ENCODE measurements around the gene SLC12A7.

SLC12A7 gene

GRCh38 chr5:1125030-1125357 is 13.1 kb upstream of the SLC12A7 start:
- DNase-seq (ENCODE audit: low read depth) = no peak

GRCh38 chr5:1124205-1125029 is 12.6 kb upstream of the SLC12A7 start:
- no peak for DNase-seq (ENCODE audit: low read depth)

- no peak for DNase-seq (ENCODE audit: low read depth)
Measured at GRCh38 chr5:1123418-1124147, 11.7 kb upstream of the SLC12A7 start.

GRCh38 chr5:1122511-1123294 is 10.8 kb upstream of the SLC12A7 start:
- no peak for DNase-seq (ENCODE audit: low read depth)

GRCh38 chr5:1121891-1122290 is 10.0 kb upstream of the SLC12A7 start:
- DNase-seq (ENCODE audit: low read depth) = no peak

- DNase-seq (ENCODE audit: low read depth) = no peak
Measured at GRCh38 chr5:1121044-1121443, 9.2 kb upstream of the SLC12A7 start.

GRCh38 chr5:1120236-1120999 is 8.6 kb upstream of the SLC12A7 start:
- DNase-seq (ENCODE audit: low read depth) = no peak

- no peak for DNase-seq (ENCODE audit: low read depth)
Measured at GRCh38 chr5:1119312-1119831, 7.5 kb upstream of the SLC12A7 start.

GRCh38 chr5:1118738-1119137 is 6.9 kb upstream of the SLC12A7 start:
- DNase-seq (ENCODE audit: low read depth) = no peak

- no peak for DNase-seq (ENCODE audit: low read depth)
Measured at GRCh38 chr5:1118231-1118698, 6.4 kb upstream of the SLC12A7 start.

GRCh38 chr5:1116977-1117376 is 5.1 kb upstream of the SLC12A7 start:
- DNase-seq (ENCODE audit: low read depth) = no peak

- no peak for DNase-seq (ENCODE audit: low read depth)
Measured at GRCh38 chr5:1116109-1116740, 4.4 kb upstream of the SLC12A7 start.

- DNase-seq (ENCODE audit: low read depth) = no peak
Measured at GRCh38 chr5:1115123-1115815, 3.4 kb upstream of the SLC12A7 start.

- no peak for DNase-seq (ENCODE audit: low read depth)
Measured at GRCh38 chr5:1113805-1114586, 2.1 kb upstream of the SLC12A7 start.

- no peak for DNase-seq (ENCODE audit: low read depth)
Measured at GRCh38 chr5:1113332-1113690, 1.4 kb upstream of the SLC12A7 start.

GRCh38 chr5:1112596-1113331 is 901 bp upstream of the SLC12A7 start:
- DNase-seq (ENCODE audit: low read depth) = no peak

- DNase-seq (ENCODE audit: low read depth) = no peak
Measured at GRCh38 chr5:1111241-1111726, 579 bp downstream of the SLC12A7 start.

- no peak for DNase-seq (ENCODE audit: low read depth)
Measured at GRCh38 chr5:1110307-1111240, 1.3 kb downstream of the SLC12A7 start.

All from stimulated activated CD8-positive, alpha-beta memory T cell treated with anti-CD3 and anti-CD28 coated beads, Interleukin-12 subunit alpha, Interleukin-12 subunit beta, amount 100 ng/mL, for 1 hour (primary cell).